Lung (tissue), 12 donors: ENCODE measurements around the gene ZNF148. TPM values are rescaled to one million over a fixed set of nuclear protein-coding genes. Genes with fewer than 3 reads are reported as not detected.

ENCODE experiments used
- ATAC-seq: fragments of 200-7000 bp; cut with Tn5 transposase; one replicate; pipeline ENCODE4 v1.9.1; 2020; ENCODE audit warnings: moderate number of reproducible peaks; ENCODE audit not compliant: insufficient read depth, low FRiP score
- DNase-seq, 3 donors: peaks; one replicate each; pipeline ENCODE4 v3.0.0-alpha.2; 2013 to 2017
- H3K27ac ChIP-seq, 2 donors: one replicate each; pipeline ENCODE4 v1.5.1; 2013; ENCODE audit warnings: mild to moderate bottlenecking in 2 of 2, moderate library complexity in 2 of 2, control low read depth in 1 of 2, inconsistent platforms in 1 of 2, low read depth in 1 of 2, low read length in 1 of 2
- H3K27me3 ChIP-seq, 3 donors: one replicate each; pipeline ENCODE4 v1.5.1; 2013; ENCODE audit warnings: low read length in 2 of 3; ENCODE audit not compliant: control insufficient read depth in 3 of 3, insufficient read depth in 3 of 3
- H3K36me3 ChIP-seq, 4 donors: one replicate each; pipeline ENCODE4 v1.5.1; 2013; ENCODE audit warnings: low read length in 4 of 4, mild to moderate bottlenecking in 1 of 4, moderate library complexity in 1 of 4; ENCODE audit not compliant: control insufficient read depth in 4 of 4, insufficient read depth in 4 of 4
- H3K4me1 ChIP-seq, 5 donors: one replicate each; pipeline ENCODE4 v1.5.1; 2013; ENCODE audit warnings: low read length in 5 of 5, mild to moderate bottlenecking in 2 of 5, moderate library complexity in 1 of 5; ENCODE audit not compliant: control insufficient read depth in 5 of 5, insufficient read depth in 5 of 5
- H3K4me3 ChIP-seq: one replicate; pipeline ENCODE4 v1.5.1; 2013; ENCODE audit warnings: mild to moderate bottlenecking, control low read depth, moderate library complexity
- H3K9ac ChIP-seq, 2 donors: one replicate each; pipeline ENCODE4 v1.5.1; 2013; ENCODE audit warnings: low read length in 2 of 2, control low read depth in 1 of 2; ENCODE audit not compliant: insufficient read depth in 1 of 2
- H3K9me3 ChIP-seq, 4 donors: one replicate each; pipeline ENCODE4 v1.5.1; 2013; ENCODE audit warnings: low read length in 3 of 4, mild to moderate bottlenecking in 1 of 4, moderate library complexity in 1 of 4; ENCODE audit not compliant: control insufficient read depth in 4 of 4, insufficient read depth in 3 of 4
- WGBS, 2 donors: extraction: QIAGEN DNeasy Blood & Tissue Kit; methylation state at CpG; one replicate each; pipeline ENCODE4 v1.1.7; 2013; 5-methylcytosine and 5-hydroxymethylcytosine counted together
- polyA plus RNA-seq, 2 donors: library from polyadenylated mRNA; stranded (reverse); fragments of 200-250 nt; gene quantifications; one replicate each; pipeline ENCODE4 v1.2.1, GENCODE V29; 2013
- total RNA-seq, 2 donors: library from RNA; depleted of rRNA in 1 of 2; stranded (reverse); fragments of >200 nt in 1 of 2; gene quantifications; one replicate each; pipeline ENCODE4 v1.2.1, GENCODE V29; 2014 to 2021
- TF ChIP-seq, protein P1 (sequence below): IDR thresholded peaks from 2 replicates; pipeline ENCODE4 v1.5.1; 2012; ENCODE audit warnings: mild to moderate bottlenecking; ENCODE audit errors: control extremely low read depth, extremely low read depth
- donor health status: control.
- donor health status: control.
- donor health status: Bipolar disorder and iron deficiency.
- donor health status: healthy.
- donor health status: DM: yes; HTN: yes; CAD: no.

The ZNF148 gene
- total and polyA plus RNA-seq, 4 donors = 3.5 to 46.2 (median 20.4) TPM

DNA sequence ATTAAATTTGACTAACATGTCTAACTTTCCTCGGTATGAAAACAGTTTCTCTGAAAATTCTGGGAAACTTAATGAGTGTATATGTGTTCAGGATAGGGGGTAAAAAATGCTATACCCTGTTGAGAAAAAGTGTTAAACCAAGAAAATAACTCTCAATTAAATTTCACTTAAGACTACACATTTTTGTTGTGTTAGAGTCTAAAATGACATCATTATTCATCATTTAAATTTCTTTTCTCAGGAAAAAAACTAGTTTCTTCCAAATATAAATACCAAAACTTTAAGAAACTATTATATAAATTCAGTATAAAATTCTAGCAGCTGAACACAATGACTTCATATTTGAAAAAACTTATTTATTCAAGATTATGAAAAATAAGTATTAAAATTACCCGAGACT is 52.2 kb downstream of the ZNF148 start:
- Histone ChIP-seq H3K9me3 (no peaks in the 10 kb centered on the region), H3K4me3 (no peak overlapping the region), H3K27ac (no peak overlapping the region), H3K9ac (no peak overlapping the region), H3K4me1 (peaks cover 0 to 13% (median 0%) of the 10 kb centered on the region in 5 donors), H3K27me3 (no peaks in the 10 kb centered on the region), H3K36me3 (peaks cover 0 to 17% (median 7%) of the 10 kb centered on the region in 4 donors)
- TF ChIP-seq, protein P1, sequence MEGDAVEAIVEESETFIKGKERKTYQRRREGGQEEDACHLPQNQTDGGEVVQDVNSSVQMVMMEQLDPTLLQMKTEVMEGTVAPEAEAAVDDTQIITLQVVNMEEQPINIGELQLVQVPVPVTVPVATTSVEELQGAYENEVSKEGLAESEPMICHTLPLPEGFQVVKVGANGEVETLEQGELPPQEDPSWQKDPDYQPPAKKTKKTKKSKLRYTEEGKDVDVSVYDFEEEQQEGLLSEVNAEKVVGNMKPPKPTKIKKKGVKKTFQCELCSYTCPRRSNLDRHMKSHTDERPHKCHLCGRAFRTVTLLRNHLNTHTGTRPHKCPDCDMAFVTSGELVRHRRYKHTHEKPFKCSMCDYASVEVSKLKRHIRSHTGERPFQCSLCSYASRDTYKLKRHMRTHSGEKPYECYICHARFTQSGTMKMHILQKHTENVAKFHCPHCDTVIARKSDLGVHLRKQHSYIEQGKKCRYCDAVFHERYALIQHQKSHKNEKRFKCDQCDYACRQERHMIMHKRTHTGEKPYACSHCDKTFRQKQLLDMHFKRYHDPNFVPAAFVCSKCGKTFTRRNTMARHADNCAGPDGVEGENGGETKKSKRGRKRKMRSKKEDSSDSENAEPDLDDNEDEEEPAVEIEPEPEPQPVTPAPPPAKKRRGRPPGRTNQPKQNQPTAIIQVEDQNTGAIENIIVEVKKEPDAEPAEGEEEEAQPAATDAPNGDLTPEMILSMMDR = no peak
- DNase-seq (no peak), ATAC-seq (no peak)
- WGBS, 2 donors = 93 to 97% methylated on average over 2 of the region's 2 CpGs

DNA sequence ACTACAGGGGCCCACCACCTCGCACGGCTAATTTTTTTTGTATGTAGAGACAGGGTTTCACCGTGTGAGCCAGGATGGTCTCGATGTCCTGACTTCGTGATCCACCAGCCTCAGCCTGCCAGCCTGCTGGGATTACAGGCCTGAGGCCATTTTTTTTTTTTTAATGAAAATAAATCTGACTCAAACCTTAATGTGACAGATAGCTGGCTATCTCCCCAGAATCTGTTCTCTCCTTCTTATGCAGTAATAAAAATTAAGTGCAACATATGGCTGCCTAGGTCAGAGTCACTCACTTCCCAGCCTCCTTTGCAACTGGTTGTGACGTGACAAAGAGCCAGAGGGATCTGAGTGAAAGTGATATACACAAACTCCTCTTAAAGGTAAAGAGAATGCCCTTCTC is 53.0 kb downstream of the ZNF148 start:
- peak; percentile 41 to 90 (median 85) for DNase-seq

GRCh38 chr3:125319765-125320164 is 55.4 kb downstream of the ZNF148 start:
- H3K9ac ChIP-seq = no peak overlapping the region
- peaks cover 0 to 14% (median 0%) of the 10 kb centered on the region in 5 donors for H3K4me1 ChIP-seq
- no peak for ATAC-seq

More for the DNA sequence above, 53.0 kb downstream of the ZNF148 start:
- peaks cover 0 to 14% (median 0%) of the 10 kb centered on the region in 5 donors for H3K4me1 ChIP-seq
- WGBS, 2 donors = 86 to 89% methylated on average over 6 of the region's 6 CpGs
- no peak for ATAC-seq
- no peaks in the 10 kb centered on the region for H3K9me3 ChIP-seq
- TF ChIP-seq, protein P1 = no peak
- H3K36me3 ChIP-seq = peaks cover 0 to 16% (median 7%) of the 10 kb centered on the region in 4 donors
- H3K9ac ChIP-seq = no peak overlapping the region
- no peaks in the 10 kb centered on the region for H3K27me3 ChIP-seq
- no peak overlapping the region for H3K27ac ChIP-seq
- no peak overlapping the region for H3K4me3 ChIP-seq

More at GRCh38 chr3:125319765-125320164, 55.4 kb downstream of the ZNF148 start:
- H3K36me3 ChIP-seq = peaks cover 0 to 5% (median 2%) of the 10 kb centered on the region in 4 donors
- no peaks in the 10 kb centered on the region for H3K9me3 ChIP-seq
- TF ChIP-seq, protein P1 = no peak
- no peak overlapping the region for H3K4me3 ChIP-seq
- no peak for DNase-seq
- WGBS, 2 donors = 95 to 98% methylated on average over 2 of the region's 2 CpGs
- H3K27me3 ChIP-seq = no peaks in the 10 kb centered on the region
- H3K27ac ChIP-seq = no peak overlapping the region
